ENCODE results near the gene MYO10.

DNA sequence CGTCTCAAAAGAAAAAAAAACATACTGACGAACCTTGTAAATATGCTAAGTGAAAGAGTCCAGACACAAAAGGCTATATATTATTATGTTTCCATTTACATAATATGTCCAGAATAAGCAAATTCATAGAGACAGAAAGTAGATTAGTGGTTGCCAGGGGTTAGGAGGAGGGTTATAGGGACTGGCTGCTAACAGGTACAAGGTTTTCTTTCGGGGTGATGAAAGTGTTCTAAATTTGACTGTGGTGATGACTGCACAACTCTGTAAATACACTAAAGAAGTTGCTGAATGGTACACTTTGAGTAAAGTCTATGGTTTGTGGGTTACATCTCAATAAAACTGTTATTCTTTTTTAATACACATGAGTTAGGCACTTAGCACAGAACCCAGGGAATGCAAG lies 98.8 kb downstream of the MYO10 start:
- no peak for TF ChIP-seq POLR2A (IDR thresholded peaks at IDR 0.05)
- TF ChIP-seq, protein P1, sequence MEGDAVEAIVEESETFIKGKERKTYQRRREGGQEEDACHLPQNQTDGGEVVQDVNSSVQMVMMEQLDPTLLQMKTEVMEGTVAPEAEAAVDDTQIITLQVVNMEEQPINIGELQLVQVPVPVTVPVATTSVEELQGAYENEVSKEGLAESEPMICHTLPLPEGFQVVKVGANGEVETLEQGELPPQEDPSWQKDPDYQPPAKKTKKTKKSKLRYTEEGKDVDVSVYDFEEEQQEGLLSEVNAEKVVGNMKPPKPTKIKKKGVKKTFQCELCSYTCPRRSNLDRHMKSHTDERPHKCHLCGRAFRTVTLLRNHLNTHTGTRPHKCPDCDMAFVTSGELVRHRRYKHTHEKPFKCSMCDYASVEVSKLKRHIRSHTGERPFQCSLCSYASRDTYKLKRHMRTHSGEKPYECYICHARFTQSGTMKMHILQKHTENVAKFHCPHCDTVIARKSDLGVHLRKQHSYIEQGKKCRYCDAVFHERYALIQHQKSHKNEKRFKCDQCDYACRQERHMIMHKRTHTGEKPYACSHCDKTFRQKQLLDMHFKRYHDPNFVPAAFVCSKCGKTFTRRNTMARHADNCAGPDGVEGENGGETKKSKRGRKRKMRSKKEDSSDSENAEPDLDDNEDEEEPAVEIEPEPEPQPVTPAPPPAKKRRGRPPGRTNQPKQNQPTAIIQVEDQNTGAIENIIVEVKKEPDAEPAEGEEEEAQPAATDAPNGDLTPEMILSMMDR (IDR thresholded peaks at IDR 0.05), result no peak
